ENCODE results near the gene DBH. TPM values are rescaled to one million over a fixed set of nuclear protein-coding genes. Genes with fewer than 3 reads are reported as not detected.

The DBH gene
- total RNA-seq, 1 experiment from 2014 or later: not detected

DNA sequence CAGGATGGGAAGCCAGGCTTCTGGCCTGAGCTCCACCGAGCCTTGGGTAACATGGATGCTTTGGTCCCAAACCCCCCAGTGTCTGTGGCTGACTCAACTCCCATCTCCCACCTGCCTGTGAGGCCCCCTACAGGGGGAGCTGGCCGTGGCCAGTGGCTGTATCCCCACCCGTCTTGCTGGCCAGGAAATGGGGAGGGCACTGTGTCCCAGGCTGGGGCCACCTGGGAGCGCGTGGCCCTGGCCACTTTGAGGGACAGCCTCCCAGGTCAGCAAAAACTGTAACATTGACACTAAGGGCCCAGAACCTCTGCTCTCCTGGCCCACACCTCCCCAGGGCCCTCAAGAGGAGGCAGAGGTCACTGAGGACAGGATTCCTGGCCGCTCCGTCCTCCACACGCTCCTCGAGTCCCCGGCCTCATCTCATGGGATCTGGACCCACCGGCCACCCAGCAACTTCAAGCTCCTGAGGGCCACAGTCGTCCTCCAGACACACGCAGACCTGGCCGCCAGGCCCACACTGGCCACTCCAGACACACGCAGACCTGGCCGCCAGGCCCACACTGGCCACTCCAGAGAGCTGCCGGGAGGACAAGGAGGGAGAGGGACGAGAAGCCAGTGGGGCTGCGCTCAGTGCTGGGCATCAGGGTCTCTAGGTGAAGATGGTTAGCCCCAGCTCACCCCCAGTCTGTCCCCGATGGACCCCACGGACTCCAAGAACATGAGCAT, 44.2 kb downstream of the DBH start:
- no peak overlapping the region for H3K27ac Mint-ChIP-seq (ENCODE audit: low read depth, unreplicated experiment)
- no TSS peak for BruUV-seq (replicated peaks)
- CTCF ChIA-PET: interaction anchor here (0.6 to 0.8 kb wide), 2 partner anchors 65 to 153 kb away, joined by 3 read pairs; no protein-coding TSS in a partner anchor

DNA sequence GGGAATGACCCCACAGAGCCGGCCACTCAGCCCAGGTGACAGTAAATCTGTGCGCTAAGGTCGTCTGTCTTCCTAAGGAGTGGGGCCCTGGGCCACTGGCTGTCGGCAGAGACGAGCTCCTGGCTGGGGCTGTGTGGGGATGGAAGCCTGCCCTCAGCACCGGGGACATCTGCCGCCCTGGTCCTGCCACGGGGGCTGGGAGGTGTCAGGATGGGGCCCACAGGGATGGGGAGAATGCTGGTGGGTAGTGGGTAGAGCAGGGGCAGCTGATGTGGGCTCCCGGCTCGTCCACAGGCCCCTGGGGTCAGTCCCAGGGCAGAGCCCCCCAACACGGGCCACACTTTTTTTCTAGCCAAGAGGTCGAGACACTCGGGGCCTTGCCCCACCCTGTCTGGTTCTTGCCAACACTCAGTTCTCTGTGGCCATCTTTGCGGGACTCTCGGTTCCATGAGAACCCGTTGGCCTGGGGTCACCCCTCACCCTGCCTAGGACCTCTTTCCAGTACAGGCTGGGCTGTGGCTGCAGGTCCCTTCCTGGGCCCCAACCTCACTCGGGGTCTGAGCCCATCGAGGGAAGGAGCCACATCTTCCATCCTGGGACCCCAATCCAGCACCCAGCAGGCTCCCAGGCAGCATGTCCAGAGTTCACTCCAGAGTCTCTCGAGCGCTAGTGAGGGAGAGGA, 45.0 kb downstream of the DBH start:
- intact Hi-C loops (cut with micrococcal nuclease): no loop called here
- Mint-ChIP-seq H3K27me3 (ENCODE audit: insufficient read depth, unreplicated experiment) (peaks cover 44% of the 10 kb centered on the region), H3K4me3 (ENCODE audit: unreplicated experiment) (no peak overlapping the region), H3K4me1 (ENCODE audit: insufficient read depth, unreplicated experiment) (no peaks in the 10 kb centered on the region), H3K27ac (ENCODE audit: low read depth, unreplicated experiment) (no peak overlapping the region), H3K36me3 (ENCODE audit: insufficient read depth, unreplicated experiment) (no peaks in the 10 kb centered on the region), H3K9me3 (ENCODE audit: unreplicated experiment) (no peaks in the 10 kb centered on the region)
- no TSS peak for BruUV-seq (replicated peaks)
- TF ChIP-seq, protein P1, sequence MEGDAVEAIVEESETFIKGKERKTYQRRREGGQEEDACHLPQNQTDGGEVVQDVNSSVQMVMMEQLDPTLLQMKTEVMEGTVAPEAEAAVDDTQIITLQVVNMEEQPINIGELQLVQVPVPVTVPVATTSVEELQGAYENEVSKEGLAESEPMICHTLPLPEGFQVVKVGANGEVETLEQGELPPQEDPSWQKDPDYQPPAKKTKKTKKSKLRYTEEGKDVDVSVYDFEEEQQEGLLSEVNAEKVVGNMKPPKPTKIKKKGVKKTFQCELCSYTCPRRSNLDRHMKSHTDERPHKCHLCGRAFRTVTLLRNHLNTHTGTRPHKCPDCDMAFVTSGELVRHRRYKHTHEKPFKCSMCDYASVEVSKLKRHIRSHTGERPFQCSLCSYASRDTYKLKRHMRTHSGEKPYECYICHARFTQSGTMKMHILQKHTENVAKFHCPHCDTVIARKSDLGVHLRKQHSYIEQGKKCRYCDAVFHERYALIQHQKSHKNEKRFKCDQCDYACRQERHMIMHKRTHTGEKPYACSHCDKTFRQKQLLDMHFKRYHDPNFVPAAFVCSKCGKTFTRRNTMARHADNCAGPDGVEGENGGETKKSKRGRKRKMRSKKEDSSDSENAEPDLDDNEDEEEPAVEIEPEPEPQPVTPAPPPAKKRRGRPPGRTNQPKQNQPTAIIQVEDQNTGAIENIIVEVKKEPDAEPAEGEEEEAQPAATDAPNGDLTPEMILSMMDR (IDR thresholded peaks at IDR 0.05; ENCODE audit: unreplicated experiment): no peak
- ChIA-PET POLR2A (no interaction called here), CTCF (no interaction called here)
- no peak for DNase-seq (ENCODE audit: unreplicated experiment)

More for the DNA sequence above, 44.2 kb downstream of the DBH start:
- TF ChIP-seq, protein P1 (IDR thresholded peaks at IDR 0.05; ENCODE audit: unreplicated experiment): no peak
- Mint-ChIP-seq H3K4me3 (ENCODE audit: unreplicated experiment) (no peak overlapping the region), H3K27me3 (ENCODE audit: insufficient read depth, unreplicated experiment) (peaks cover 44% of the 10 kb centered on the region), H3K4me1 (ENCODE audit: insufficient read depth, unreplicated experiment) (no peaks in the 10 kb centered on the region), H3K36me3 (ENCODE audit: insufficient read depth, unreplicated experiment) (no peaks in the 10 kb centered on the region), H3K9me3 (ENCODE audit: unreplicated experiment) (no peaks in the 10 kb centered on the region)
- POLR2A ChIA-PET: no interaction called here
- intact Hi-C loops (cut with micrococcal nuclease): no loop called here
- no peak for DNase-seq (ENCODE audit: unreplicated experiment)

DNA sequence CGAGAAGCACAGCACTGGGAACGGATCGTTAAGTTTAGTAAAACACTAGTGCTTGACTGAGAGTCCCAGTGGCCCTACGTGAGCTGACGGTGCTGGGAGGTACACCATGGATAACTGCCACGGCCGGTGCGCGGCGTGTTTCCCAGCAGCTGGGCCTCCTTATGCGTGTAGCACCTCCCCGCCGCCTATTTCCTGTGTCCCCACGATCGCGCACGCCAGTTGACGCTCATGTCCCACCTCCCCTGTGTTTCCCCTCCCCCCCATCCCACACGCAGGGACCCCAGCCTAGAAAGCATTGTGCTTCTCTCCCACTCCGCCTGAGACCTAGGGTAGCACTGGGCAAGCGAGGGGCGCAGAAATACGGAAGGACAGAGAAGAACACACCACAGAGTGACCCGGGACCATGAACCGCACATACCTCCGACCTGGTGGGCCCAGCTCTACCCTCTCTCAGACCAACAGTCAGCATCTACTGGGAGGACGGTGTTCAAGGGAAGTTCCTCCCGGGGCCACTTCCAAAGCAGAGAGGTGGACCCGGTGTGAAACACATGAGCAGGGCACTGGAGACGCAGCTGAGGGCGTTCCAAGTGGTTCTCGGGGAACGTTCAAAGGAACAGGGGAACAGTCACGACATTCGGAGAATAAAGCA, 45.6 kb downstream of the DBH start:
- Mint-ChIP-seq H3K4me3 (ENCODE audit: unreplicated experiment) (no peak overlapping the region), H3K9me3 (ENCODE audit: unreplicated experiment) (no peaks in the 10 kb centered on the region), H3K27me3 (ENCODE audit: insufficient read depth, unreplicated experiment) (peaks cover 43% of the 10 kb centered on the region), H3K27ac (ENCODE audit: low read depth, unreplicated experiment) (no peak overlapping the region), H3K4me1 (ENCODE audit: insufficient read depth, unreplicated experiment) (no peaks in the 10 kb centered on the region), H3K36me3 (ENCODE audit: insufficient read depth, unreplicated experiment) (no peaks in the 10 kb centered on the region)
- BruUV-seq (replicated peaks): no TSS peak
- intact Hi-C loops (cut with micrococcal nuclease): no loop called here
- ChIA-PET CTCF (no interaction called here), POLR2A (no interaction called here)
- no peak for DNase-seq (ENCODE audit: unreplicated experiment)
- TF ChIP-seq, protein P1 (IDR thresholded peaks at IDR 0.05; ENCODE audit: unreplicated experiment): no peak

DNA sequence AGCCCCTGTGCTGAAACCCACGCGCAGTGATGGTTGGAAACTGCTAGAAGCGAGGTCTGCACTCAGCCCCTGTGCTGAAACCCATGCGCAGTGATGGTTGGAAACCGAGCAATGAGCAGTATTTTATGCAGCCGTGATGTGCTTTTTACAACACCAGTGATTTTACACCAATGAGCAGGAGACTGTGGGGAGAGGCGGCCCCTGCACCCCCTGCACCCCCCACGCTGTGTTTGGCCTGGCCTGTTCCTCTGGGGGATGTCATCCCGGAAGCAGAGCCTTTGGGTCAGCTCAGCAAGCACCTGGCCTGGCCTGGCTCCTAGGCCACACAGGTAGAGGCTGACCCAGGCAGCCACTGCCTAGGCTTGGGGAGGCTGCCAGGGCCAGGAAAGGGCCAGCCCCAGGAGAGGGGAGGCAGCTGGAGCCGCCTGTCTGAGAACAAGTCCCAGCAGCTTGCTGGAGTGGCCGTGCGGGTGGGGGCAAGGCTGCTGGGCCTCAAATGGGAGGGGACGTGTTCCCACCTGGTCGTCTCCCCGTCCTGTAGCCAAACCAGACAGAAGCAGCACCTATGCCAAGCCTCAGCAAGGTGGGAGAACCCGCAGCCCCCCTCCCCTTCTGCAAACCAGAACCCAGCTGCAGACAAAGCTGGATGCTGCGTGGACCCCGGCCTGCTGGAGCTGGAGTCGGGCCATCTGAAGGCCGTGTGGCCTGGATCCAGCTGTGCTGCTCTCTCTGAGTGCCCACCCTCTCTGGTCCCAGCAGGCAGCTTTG, 46.8 kb downstream of the DBH start:
- no peak for DNase-seq (ENCODE audit: unreplicated experiment)
- no TSS peak for BruUV-seq (replicated peaks)
- H3K27ac Mint-ChIP-seq (ENCODE audit: low read depth, unreplicated experiment): no peak overlapping the region
- no peaks in the 10 kb centered on the region for H3K9me3 Mint-ChIP-seq (ENCODE audit: unreplicated experiment)
- TF ChIP-seq, protein P1 (IDR thresholded peaks at IDR 0.05; ENCODE audit: unreplicated experiment): no peak
- CTCF ChIA-PET: no interaction called here
- no peaks in the 10 kb centered on the region for H3K4me1 Mint-ChIP-seq (ENCODE audit: insufficient read depth, unreplicated experiment)
- POLR2A ChIA-PET: no interaction called here
- intact Hi-C loops (cut with micrococcal nuclease): no loop called here
- no peak overlapping the region for H3K4me3 Mint-ChIP-seq (ENCODE audit: unreplicated experiment)
- H3K27me3 Mint-ChIP-seq (ENCODE audit: insufficient read depth, unreplicated experiment): peaks cover 37% of the 10 kb centered on the region
- H3K36me3 Mint-ChIP-seq (ENCODE audit: insufficient read depth, unreplicated experiment): no peaks in the 10 kb centered on the region

Data from MCF 10A (cell line).